PC-3 (cell line): Measurements from ENCODE around the gene NPS. TPM values are rescaled to one million over a fixed set of nuclear protein-coding genes. Genes with fewer than 3 reads are reported as not detected.

Source experiments
- ATAC-seq: fragments of 200-7000 bp; cut with Tn5 transposase; 2 replicates; pipeline ENCODE4 v1.9.1; 2020; ENCODE audit warnings: mild to moderate bottlenecking, moderate library complexity
- BruUV-seq: library from RNA; stranded (reverse); fragments of 400-500 nt; replicated peaks from 2 replicates; lab custom pipeline; 2021; lab: Mats Ljungman, UMichigan
- CTCF ChIA-PET: fragments of 300-600 bp; sonication (Branson Sonifier 250); formaldehyde crosslinking; loops from one replicate; lab custom pipeline; 2022; ENCODE audit warnings: antibody characterized with exemption; lab: Charles Lee
- POLR2A ChIA-PET: fragments of 300-600 bp; sonication (Branson Sonifier 250); formaldehyde crosslinking; loops from one replicate; lab custom pipeline; 2022; ENCODE audit warnings: antibody characterized with exemption; ENCODE audit not compliant: unreplicated experiment; lab: Charles Lee
- DNase-seq: peaks from one replicate; pipeline ENCODE4 v3.0.0-alpha.2; 2015
- H2AFZ ChIP-seq: fragments of 300-600 bp; sonication (generic); 2 replicates; pipeline ENCODE4 v1.6.0; 2016; ENCODE audit warnings: antibody characterized with exemption, low read length
- H3F3A ChIP-seq: fragments of 300-600 bp; sonication (generic); one replicate; pipeline ENCODE4 v1.6.0; 2017; ENCODE audit warnings: antibody characterized with exemption, low read length, control low read depth, mild to moderate bottlenecking; ENCODE audit not compliant: unreplicated experiment
- H3K27ac ChIP-seq: fragments of 300-600 bp; sonication (generic); 2 replicates; pipeline ENCODE4 v1.5.1; 2016; ENCODE audit warnings: mild to moderate bottlenecking, low read length
- H3K27me3 ChIP-seq: fragments of 300-600 bp; sonication (generic); 2 replicates; pipeline ENCODE4 v1.6.1; 2016; ENCODE audit warnings: low read length, mixed read lengths
- H3K36me3 ChIP-seq: fragments of 300-600 bp; sonication (generic); 2 replicates; pipeline ENCODE4 v1.6.1; 2016; ENCODE audit warnings: low read depth, mixed run types, low read length, mixed read lengths
- H3K4me1 ChIP-seq: fragments of 300-600 bp; sonication (generic); 2 replicates; pipeline ENCODE4 v1.5.1; 2016; ENCODE audit warnings: low read length; ENCODE audit not compliant: insufficient read depth
- H3K4me2 ChIP-seq: fragments of 300-600 bp; sonication (generic); 2 replicates; pipeline ENCODE4 v1.6.0; 2016; ENCODE audit warnings: low read length
- H3K4me3 ChIP-seq: fragments of 300-600 bp; sonication (generic); 2 replicates; pipeline ENCODE4 v1.5.1; 2016; ENCODE audit warnings: mild to moderate bottlenecking, low read length, mixed read lengths
- H3K79me2 ChIP-seq: fragments of 300-600 bp; sonication (generic); 2 replicates; pipeline ENCODE4 v1.6.1; 2017; ENCODE audit warnings: low read length, mixed read lengths
- H3K9ac ChIP-seq: fragments of 300-600 bp; sonication (generic); 2 replicates; pipeline ENCODE4 v1.6.0; 2016; ENCODE audit warnings: mild to moderate bottlenecking, low read length
- H3K9me2 ChIP-seq: fragments of 300-600 bp; sonication (generic); replicated peaks from 2 replicates; pipeline ENCODE4 v1.6.1; 2016; ENCODE audit warnings: mixed run types, low read length, mixed read lengths
- H3K9me3 ChIP-seq: fragments of 300-600 bp; sonication (generic); 2 replicates; pipeline ENCODE4 v1.6.1; 2016; ENCODE audit warnings: low read length, mixed read lengths
- H4K20me1 ChIP-seq: fragments of 300-600 bp; sonication (generic); 2 replicates; pipeline ENCODE4 v1.6.1; 2016; ENCODE audit warnings: low read length, mixed read lengths
- EZH2 ChIP-seq: fragments of 300-600 bp; sonication (generic); IDR thresholded peaks from one replicate; pipeline ENCODE4 v1.6.1; 2017; ENCODE audit warnings: antibody characterized with exemption, mild to moderate bottlenecking, low read length; ENCODE audit not compliant: unreplicated experiment
- EZH2phosphoT487 ChIP-seq: fragments of 300-600 bp; sonication (generic); IDR thresholded peaks from 2 replicates; pipeline ENCODE4 v1.6.1; 2018; ENCODE audit warnings: mild to moderate bottlenecking, antibody characterized with exemption, low read length, borderline replicate concordance
- intact Hi-C: fragments of 100-400 bp; cut with micrococcal nuclease; formaldehyde crosslinking; loops from 2 replicates; pipeline ENCODE4 v1.9.0; 2023
- total RNA-seq: library from RNA; depleted of rRNA; stranded (reverse); fragments of >200 nt; gene quantifications from 2 replicates; pipeline ENCODE4 v1.2.3, GENCODE V29; 2014
- TF ChIP-seq, protein P1 (sequence below): fragments of 300-600 bp; sonication (generic); conservative IDR thresholded peaks from 2 replicates; pipeline ENCODE4 v1.5.1; 2017; ENCODE audit warnings: antibody characterized with exemption, low read depth, mild to moderate bottlenecking, low read length

Gene NPS
- total RNA-seq, 1 experiment from 2014 or later = not detected

DNA sequence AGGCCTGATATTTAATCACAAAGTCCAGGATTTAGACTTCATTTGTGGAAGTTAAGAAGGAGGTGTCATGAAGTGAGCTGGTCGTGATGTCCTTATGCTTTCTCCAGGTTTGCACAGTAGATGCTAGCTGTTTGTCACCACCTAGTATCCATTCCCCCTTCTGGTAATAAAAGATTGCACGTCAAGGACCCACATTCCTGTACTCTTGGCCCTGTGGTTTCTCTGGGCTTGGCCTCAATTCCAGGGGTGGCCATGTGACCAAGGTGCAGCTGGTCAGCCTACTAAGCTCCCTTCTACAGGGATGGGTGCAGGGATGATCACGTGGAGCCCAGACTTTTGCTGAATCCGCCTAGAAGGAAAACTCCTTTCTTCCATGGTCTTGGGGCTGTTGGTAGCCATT lies 16.5 kb downstream of the NPS start:
- H3K9me3 ChIP-seq = no peaks in the 10 kb centered on the region
- POLR2A ChIA-PET = no interaction called here
- H4K20me1 ChIP-seq = no peaks in the 10 kb centered on the region
- H3K79me2 ChIP-seq = no peaks in the 10 kb centered on the region
- no peaks in the 10 kb centered on the region for H3F3A ChIP-seq
- no peaks in the 10 kb centered on the region for H3K9me2 ChIP-seq
- DNase-seq (no peak), ATAC-seq (no peak)
- H3K36me3 ChIP-seq = no peaks in the 10 kb centered on the region
- no peak overlapping the region for H3K27ac ChIP-seq
- H3K27me3 ChIP-seq = peaks cover 38% of the 10 kb centered on the region
- intact Hi-C loops = no loop called here
- H3K4me3 ChIP-seq = no peak overlapping the region
- H3K9ac ChIP-seq = no peak overlapping the region
- H2AFZ ChIP-seq = no peak overlapping the region
- no peaks in the 10 kb centered on the region for H3K4me1 ChIP-seq
- no TSS peak for BruUV-seq
- CTCF ChIA-PET = no interaction called here
- TF ChIP-seq EZH2 = no peak
- TF ChIP-seq, protein P1, sequence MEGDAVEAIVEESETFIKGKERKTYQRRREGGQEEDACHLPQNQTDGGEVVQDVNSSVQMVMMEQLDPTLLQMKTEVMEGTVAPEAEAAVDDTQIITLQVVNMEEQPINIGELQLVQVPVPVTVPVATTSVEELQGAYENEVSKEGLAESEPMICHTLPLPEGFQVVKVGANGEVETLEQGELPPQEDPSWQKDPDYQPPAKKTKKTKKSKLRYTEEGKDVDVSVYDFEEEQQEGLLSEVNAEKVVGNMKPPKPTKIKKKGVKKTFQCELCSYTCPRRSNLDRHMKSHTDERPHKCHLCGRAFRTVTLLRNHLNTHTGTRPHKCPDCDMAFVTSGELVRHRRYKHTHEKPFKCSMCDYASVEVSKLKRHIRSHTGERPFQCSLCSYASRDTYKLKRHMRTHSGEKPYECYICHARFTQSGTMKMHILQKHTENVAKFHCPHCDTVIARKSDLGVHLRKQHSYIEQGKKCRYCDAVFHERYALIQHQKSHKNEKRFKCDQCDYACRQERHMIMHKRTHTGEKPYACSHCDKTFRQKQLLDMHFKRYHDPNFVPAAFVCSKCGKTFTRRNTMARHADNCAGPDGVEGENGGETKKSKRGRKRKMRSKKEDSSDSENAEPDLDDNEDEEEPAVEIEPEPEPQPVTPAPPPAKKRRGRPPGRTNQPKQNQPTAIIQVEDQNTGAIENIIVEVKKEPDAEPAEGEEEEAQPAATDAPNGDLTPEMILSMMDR = no peak
- no peak for TF ChIP-seq EZH2phosphoT487
- H3K4me2 ChIP-seq = no peak overlapping the region

DNA sequence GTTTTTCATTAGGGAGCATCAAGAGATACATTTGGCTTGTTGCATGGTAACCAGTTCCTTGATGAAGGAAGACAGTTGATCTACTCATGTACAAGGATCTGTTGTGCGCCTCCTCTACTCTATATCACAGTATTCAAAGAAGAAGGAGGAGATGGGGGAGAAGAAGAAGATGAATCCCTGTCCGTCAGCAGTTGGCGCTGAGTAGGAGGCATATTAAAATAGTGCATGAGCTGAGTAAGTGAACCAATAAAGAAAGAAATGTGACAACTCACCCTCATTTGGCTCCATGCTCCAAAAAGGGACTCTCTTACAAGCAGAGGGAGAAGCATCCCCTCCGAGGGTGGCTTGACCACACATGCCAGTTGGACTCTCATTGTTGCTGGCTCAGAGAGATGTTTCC lies 20.1 kb downstream of the NPS start:
- Histone ChIP-seq H2AFZ (no peak overlapping the region), H3K9me2 (no peaks in the 10 kb centered on the region), H4K20me1 (no peaks in the 10 kb centered on the region), H3K9me3 (no peaks in the 10 kb centered on the region), H3K4me2 (no peak overlapping the region), H3K4me1 (no peaks in the 10 kb centered on the region), H3K27me3 (peaks cover 38% of the 10 kb centered on the region), H3K36me3 (no peaks in the 10 kb centered on the region), H3K79me2 (no peaks in the 10 kb centered on the region), H3F3A (no peaks in the 10 kb centered on the region), H3K27ac (no peak overlapping the region), H3K4me3 (no peak overlapping the region), H3K9ac (no peak overlapping the region)
- BruUV-seq = no TSS peak
- intact Hi-C loops = no loop called here
- ChIA-PET CTCF (no interaction called here), POLR2A (no interaction called here)
- ATAC-seq (no peak), DNase-seq (no peak)
- TF ChIP-seq, protein P1 = no peak
- TF ChIP-seq EZH2phosphoT487 (no peak), EZH2 (no peak)

DNA sequence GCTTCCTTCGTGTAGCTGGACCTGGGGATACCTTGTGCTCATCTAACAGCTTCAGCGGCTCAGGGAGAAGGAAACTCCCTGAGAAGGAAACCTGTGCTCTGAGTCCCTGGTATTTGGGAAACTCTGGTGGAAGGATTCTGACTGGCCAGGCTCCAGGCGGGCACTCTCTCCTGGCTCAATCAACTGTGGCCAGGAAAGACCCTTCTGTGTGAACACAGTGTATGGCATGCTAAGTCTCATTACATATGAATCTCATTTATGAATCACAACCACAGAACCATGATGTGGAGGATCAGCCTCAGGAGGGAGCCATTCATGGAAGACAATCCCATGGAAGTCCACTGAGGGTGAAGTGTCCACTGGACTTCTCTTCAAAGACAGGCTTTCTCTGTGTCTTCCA lies 20.9 kb downstream of the NPS start:
- no peaks in the 10 kb centered on the region for H4K20me1 ChIP-seq
- H2AFZ ChIP-seq = no peak overlapping the region
- intact Hi-C loops = no loop called here
- no TSS peak for BruUV-seq
- H3K79me2 ChIP-seq = no peaks in the 10 kb centered on the region
- ATAC-seq (no peak), DNase-seq (no peak)
- no peaks in the 10 kb centered on the region for H3K9me2 ChIP-seq
- H3K27ac ChIP-seq = no peak overlapping the region
- H3K27me3 ChIP-seq = peaks cover 31% of the 10 kb centered on the region
- no peak overlapping the region for H3K9ac ChIP-seq
- no peaks in the 10 kb centered on the region for H3F3A ChIP-seq
- H3K4me3 ChIP-seq = no peak overlapping the region
- POLR2A ChIA-PET = no interaction called here
- TF ChIP-seq EZH2 = no peak
- TF ChIP-seq EZH2phosphoT487 = no peak
- TF ChIP-seq, protein P1 = no peak
- no peaks in the 10 kb centered on the region for H3K4me1 ChIP-seq
- CTCF ChIA-PET = no interaction called here
- H3K36me3 ChIP-seq = no peaks in the 10 kb centered on the region
- no peaks in the 10 kb centered on the region for H3K9me3 ChIP-seq
- no peak overlapping the region for H3K4me2 ChIP-seq
